ENCODE measurements around the gene GINS2. TPM values are rescaled to one million over a fixed set of nuclear protein-coding genes. Genes with fewer than 3 reads are reported as not detected.

GINS2 gene
- total RNA-seq, 2 experiments from 2014 or later = 1.1 to 1.4 TPM

- no peaks in the 10 kb centered on the region for H3K36me3 Mint-ChIP-seq (ENCODE audit: low read depth)
- CTCF ChIA-PET = no interaction called here
These were observed 44.5 kb upstream of the GINS2 start for GRCh38 chr16:85733155-85733838.

DNA sequence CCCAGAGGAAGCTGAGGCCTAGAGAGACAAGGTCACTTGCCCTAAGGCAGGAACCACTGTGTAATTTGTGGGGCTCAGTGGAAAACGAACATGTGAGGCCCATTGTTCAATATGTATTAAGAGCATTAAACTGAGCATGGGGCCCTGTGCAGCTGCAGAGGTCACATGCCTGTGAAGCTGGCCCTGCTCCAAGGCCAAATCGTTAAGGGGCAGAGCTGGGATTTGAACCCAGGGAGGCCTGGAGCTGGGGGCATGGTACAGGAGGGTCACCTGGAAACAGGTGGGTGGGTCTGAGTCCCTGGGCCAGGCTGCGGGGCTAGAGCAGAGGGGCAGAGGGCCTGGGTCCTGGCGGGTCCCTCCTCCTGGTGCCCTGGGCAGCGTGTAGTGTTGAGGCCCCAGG is 42.4 kb upstream of the GINS2 start:
- ChIA-PET POLR2A (interaction anchor here (0.6 kb wide), 1 partner anchor 1197 kb away, joined by 3 read pairs; no protein-coding TSS in a partner anchor), CTCF (no interaction called here)
- ATAC-seq (ENCODE audit: poor library complexity) (no peak), DNase-seq (no peak)
- Histone ChIP-seq H3K9me3 (ENCODE audit: control insufficient read depth in 1 of 2, insufficient read depth in 1 of 2, low read length in 2 of 2) (no peaks in the 10 kb centered on the region), H3K27ac (ENCODE audit: low read depth in 1 of 2, low read length in 2 of 2) (no peak overlapping the region), H3K27me3 (ENCODE audit: control insufficient read depth in 1 of 2, insufficient read depth in 2 of 2, low read length in 2 of 2) (no peaks in the 10 kb centered on the region), H3K4me1 (ENCODE audit: insufficient read depth, low read length) (peaks cover 34% of the 10 kb centered on the region), H3K36me3 (ENCODE audit: insufficient read depth, low read length) (no peaks in the 10 kb centered on the region), H3K4me3 (ENCODE audit: low read length) (no peak overlapping the region)
- peaks cover 28% of the 10 kb centered on the region for H3K4me1 Mint-ChIP-seq (ENCODE audit: low read depth)
- TF ChIP-seq, protein P1, sequence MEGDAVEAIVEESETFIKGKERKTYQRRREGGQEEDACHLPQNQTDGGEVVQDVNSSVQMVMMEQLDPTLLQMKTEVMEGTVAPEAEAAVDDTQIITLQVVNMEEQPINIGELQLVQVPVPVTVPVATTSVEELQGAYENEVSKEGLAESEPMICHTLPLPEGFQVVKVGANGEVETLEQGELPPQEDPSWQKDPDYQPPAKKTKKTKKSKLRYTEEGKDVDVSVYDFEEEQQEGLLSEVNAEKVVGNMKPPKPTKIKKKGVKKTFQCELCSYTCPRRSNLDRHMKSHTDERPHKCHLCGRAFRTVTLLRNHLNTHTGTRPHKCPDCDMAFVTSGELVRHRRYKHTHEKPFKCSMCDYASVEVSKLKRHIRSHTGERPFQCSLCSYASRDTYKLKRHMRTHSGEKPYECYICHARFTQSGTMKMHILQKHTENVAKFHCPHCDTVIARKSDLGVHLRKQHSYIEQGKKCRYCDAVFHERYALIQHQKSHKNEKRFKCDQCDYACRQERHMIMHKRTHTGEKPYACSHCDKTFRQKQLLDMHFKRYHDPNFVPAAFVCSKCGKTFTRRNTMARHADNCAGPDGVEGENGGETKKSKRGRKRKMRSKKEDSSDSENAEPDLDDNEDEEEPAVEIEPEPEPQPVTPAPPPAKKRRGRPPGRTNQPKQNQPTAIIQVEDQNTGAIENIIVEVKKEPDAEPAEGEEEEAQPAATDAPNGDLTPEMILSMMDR (IDR thresholded peaks at IDR 0.05) = no peak
- no peaks in the 10 kb centered on the region for H3K27me3 Mint-ChIP-seq
- H3K36me3 Mint-ChIP-seq (ENCODE audit: low read depth) = no peaks in the 10 kb centered on the region
- no peaks in the 10 kb centered on the region for H3K9me3 Mint-ChIP-seq
- intact Hi-C loops (cut with DNase I, micrococcal nuclease) = no loop called here
- H3K27ac Mint-ChIP-seq = peak overlapping the region; percentile 64
- H3K4me3 Mint-ChIP-seq = no peak overlapping the region

More at GRCh38 chr16:85733155-85733838, 44.5 kb upstream of the GINS2 start:
- H3K4me1 Mint-ChIP-seq (ENCODE audit: low read depth) = peaks cover 28% of the 10 kb centered on the region
- H3K27me3 Mint-ChIP-seq = no peaks in the 10 kb centered on the region
- H3K4me1 ChIP-seq (ENCODE audit: insufficient read depth, low read length) = peaks cover 39% of the 10 kb centered on the region
- ATAC-seq (ENCODE audit: poor library complexity) (no peak), DNase-seq (peak in 2 of 14 experiments; percentile 38 to 49)
- intact Hi-C loops (cut with DNase I, micrococcal nuclease) = no loop called here
- POLR2A ChIA-PET = no interaction called here
- no peaks in the 10 kb centered on the region for H3K9me3 Mint-ChIP-seq
- TF ChIP-seq, protein P1 (IDR thresholded peaks at IDR 0.05) = no peak
- peak overlapping the region; percentile 8 for H3K4me3 Mint-ChIP-seq
- H3K27me3 ChIP-seq (ENCODE audit: control insufficient read depth in 1 of 2, insufficient read depth in 2 of 2, low read length in 2 of 2) = no peaks in the 10 kb centered on the region
- no peak overlapping the region for H3K27ac ChIP-seq (ENCODE audit: low read depth in 1 of 2, low read length in 2 of 2)
- H3K27ac Mint-ChIP-seq = peak overlapping the region; percentile 81
- H3K9me3 ChIP-seq (ENCODE audit: control insufficient read depth in 1 of 2, insufficient read depth in 1 of 2, low read length in 2 of 2) = no peaks in the 10 kb centered on the region
- H3K36me3 ChIP-seq (ENCODE audit: insufficient read depth, low read length) = no peaks in the 10 kb centered on the region
- no peak overlapping the region for H3K4me3 ChIP-seq (ENCODE audit: low read length)

DNA sequence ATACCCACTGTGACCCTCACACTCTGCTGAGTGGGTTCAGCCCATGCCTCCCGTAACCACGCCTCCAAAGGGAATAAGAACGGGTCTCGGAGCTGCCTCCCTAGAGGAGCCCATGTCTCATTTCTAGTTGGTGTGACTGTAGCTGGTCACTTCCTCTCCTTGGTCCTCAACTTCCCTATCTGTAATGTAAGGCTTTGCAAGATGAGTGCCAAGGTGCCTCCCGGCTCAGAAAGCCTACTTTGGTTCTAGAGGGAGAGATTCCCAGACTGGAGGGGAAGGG is 41.4 kb upstream of the GINS2 start:
- Histone ChIP-seq H3K4me3 (ENCODE audit: low read length) (no peak overlapping the region), H3K4me1 (ENCODE audit: insufficient read depth, low read length) (peaks cover 24% of the 10 kb centered on the region), H3K9me3 (ENCODE audit: control insufficient read depth in 1 of 2, insufficient read depth in 1 of 2, low read length in 2 of 2) (no peaks in the 10 kb centered on the region), H3K27me3 (ENCODE audit: control insufficient read depth in 1 of 2, insufficient read depth in 2 of 2, low read length in 2 of 2) (no peaks in the 10 kb centered on the region), H3K36me3 (ENCODE audit: insufficient read depth, low read length) (no peaks in the 10 kb centered on the region), H3K27ac (ENCODE audit: low read depth in 1 of 2, low read length in 2 of 2) (no peak overlapping the region)
- Mint-ChIP-seq H3K4me1 (ENCODE audit: low read depth) (peaks cover 19% of the 10 kb centered on the region), H3K9me3 (no peaks in the 10 kb centered on the region), H3K27ac (no peak overlapping the region), H3K36me3 (ENCODE audit: low read depth) (peaks cover 6% of the 10 kb centered on the region), H3K27me3 (no peaks in the 10 kb centered on the region), H3K4me3 (no peak overlapping the region)
- CTCF ChIA-PET = no interaction called here
- intact Hi-C loops (cut with DNase I, micrococcal nuclease) = no loop called here
- DNase-seq = peak in 2 of 14 experiments; percentile 28 to 48
- ATAC-seq (ENCODE audit: poor library complexity) = no peak
- POLR2A ChIA-PET = no interaction called here
- TF ChIP-seq, protein P1 (IDR thresholded peaks at IDR 0.05) = no peak

All from CD4-positive, alpha-beta T cell (primary cell).